ENCODE measurements around the gene TRAP1.
A peak's percentile ranks its signal among the peaks of the same experiment; 100 is the strongest.

The TRAP1 gene

GRCh38 chr16:3651461-3652372, 65.6 kb downstream of the TRAP1 start:
- no peak for DNase-seq (ENCODE audit: low read depth)

GRCh38 chr16:3650631-3651265, 66.6 kb downstream of the TRAP1 start:
- no peak for DNase-seq (ENCODE audit: low read depth)

- peak; percentile 40 for DNase-seq (ENCODE audit: low read depth)
Observed at GRCh38 chr16:3646348-3646920, 70.9 kb downstream of the TRAP1 start.

- DNase-seq (ENCODE audit: low read depth), result peak; percentile 74
Observed at GRCh38 chr16:3645504-3646347, 71.6 kb downstream of the TRAP1 start.

GRCh38 chr16:3645108-3645503, 72.2 kb downstream of the TRAP1 start:
- no peak for DNase-seq (ENCODE audit: low read depth)

GRCh38 chr16:3643095-3643730, 74.1 kb downstream of the TRAP1 start:
- no peak for DNase-seq (ENCODE audit: low read depth)

- DNase-seq (ENCODE audit: low read depth), result peak; percentile 60
Observed at GRCh38 chr16:3642397-3643094, 74.8 kb downstream of the TRAP1 start.

GRCh38 chr16:3641801-3642396, 75.4 kb downstream of the TRAP1 start:
- DNase-seq (ENCODE audit: low read depth), result no peak

- DNase-seq (ENCODE audit: low read depth), result no peak
Observed at GRCh38 chr16:3640632-3641501, 76.5 kb downstream of the TRAP1 start.

- DNase-seq (ENCODE audit: low read depth), result peak; percentile 9
Observed at GRCh38 chr16:3640207-3640606, 77.1 kb downstream of the TRAP1 start.

- DNase-seq (ENCODE audit: low read depth), result no peak
Observed at GRCh38 chr16:3638916-3639644, 78.2 kb downstream of the TRAP1 start.

GRCh38 chr16:3637371-3637923, 79.9 kb downstream of the TRAP1 start:
- DNase-seq (ENCODE audit: low read depth), result peak; percentile 61

- peak; percentile 35 for DNase-seq (ENCODE audit: low read depth)
Observed at GRCh38 chr16:3625911-3626732, 91.2 kb downstream of the TRAP1 start.

GRCh38 chr16:3625331-3625730, 92.0 kb downstream of the TRAP1 start:
- DNase-seq (ENCODE audit: low read depth), result no peak

- DNase-seq (ENCODE audit: low read depth), result no peak
Observed at GRCh38 chr16:3623642-3624041, 93.7 kb downstream of the TRAP1 start.

GRCh38 chr16:3618769-3619141, 98.6 kb downstream of the TRAP1 start:
- DNase-seq (ENCODE audit: low read depth), result peak; percentile 38

All from amniotic epithelial cell (primary cell).